NCI-H460 (cell line): ENCODE results near the gene GNPNAT1. TPM values are rescaled to one million over a fixed set of nuclear protein-coding genes. Genes with fewer than 3 reads are reported as not detected.

Experiments used
- DNase-seq: peaks from one replicate; pipeline ENCODE4 v3.0.0-alpha.2; 2016; ENCODE audit warnings: low read depth; ENCODE audit errors: extremely low read depth
- polyA plus RNA-seq: library from polyadenylated mRNA; depleted of rRNA; stranded (reverse); fragments of >200 nt; gene quantifications from 2 replicates; pipeline ENCODE4 v1.2.3, GENCODE V29; 2014; cell fraction: nucleus; rRNA removed
- total RNA-seq: library from RNA; depleted of rRNA; stranded (reverse); fragments of >200 nt; shearing (Covaris generic); gene quantifications from 2 replicates; pipeline ENCODE4 v1.2.3, GENCODE V29; 2014; rRNA removed

The GNPNAT1 gene
- total RNA-seq, result 66.0 and 66.5 TPM in 2 replicates
- polyA plus RNA-seq, result 52.1 and 56.3 TPM in 2 replicates

DNA sequence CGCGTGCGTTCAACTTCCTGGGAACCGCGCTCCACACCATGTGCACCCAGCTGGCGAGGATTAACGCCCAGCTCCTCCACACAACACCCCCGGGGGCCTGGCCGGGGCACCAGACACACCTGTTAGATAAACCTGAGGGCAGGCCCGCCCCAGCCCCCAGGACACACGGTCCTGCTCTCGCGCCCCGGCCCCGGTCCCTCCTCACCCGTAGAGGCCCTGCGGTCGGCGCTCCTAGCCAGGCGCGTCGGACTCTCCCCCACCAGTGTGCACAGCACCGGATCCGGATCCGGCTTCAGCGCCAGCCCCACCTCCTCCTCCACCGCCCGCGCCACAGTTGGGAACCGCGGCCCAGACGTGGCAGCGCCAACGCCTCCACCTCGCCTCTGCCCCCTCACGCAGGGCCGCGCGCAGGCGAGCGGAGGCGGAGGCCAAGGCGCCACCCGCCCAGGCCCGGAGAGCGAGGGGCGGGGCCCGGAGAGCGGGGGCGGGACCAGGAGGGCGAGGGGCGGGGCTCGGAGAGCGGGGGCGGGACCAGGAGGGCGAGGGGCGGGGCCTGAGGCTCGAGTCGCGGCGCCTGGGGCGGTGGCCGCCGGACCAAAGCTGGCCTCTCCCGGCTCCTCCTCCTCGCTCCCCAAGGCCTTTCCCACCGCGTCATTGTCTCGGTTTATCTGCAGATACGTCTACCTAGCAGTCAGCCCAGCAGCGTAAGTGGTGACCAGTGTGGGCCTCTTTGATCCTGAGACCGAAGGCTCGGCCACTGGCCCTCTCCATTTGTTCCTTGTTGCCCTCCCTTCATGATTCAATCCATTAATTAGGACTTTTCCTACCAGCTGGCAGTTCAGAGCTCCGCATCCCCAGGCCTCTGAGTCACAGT, at the start of gene GNPNAT1:
GNPNAT1 (minus strand) TSS at position 385 of the 874 bp plus-strand sequence. CDS start 6,957 bp downstream, outside the sequence.
- peak; percentile 89 for DNase-seq

GRCh38 chr14:52840877-52841276, 49.5 kb upstream of the GNPNAT1 start:
- DNase-seq, result no peak

- no peak for DNase-seq
These were observed 46.0 kb upstream of the GNPNAT1 start for GRCh38 chr14:52837451-52837850.

- DNase-seq, result no peak
These were observed 44.7 kb upstream of the GNPNAT1 start for GRCh38 chr14:52836063-52836462.

GRCh38 chr14:52835122-52835903, 43.9 kb upstream of the GNPNAT1 start:
- DNase-seq, result peak; percentile 52

DNA sequence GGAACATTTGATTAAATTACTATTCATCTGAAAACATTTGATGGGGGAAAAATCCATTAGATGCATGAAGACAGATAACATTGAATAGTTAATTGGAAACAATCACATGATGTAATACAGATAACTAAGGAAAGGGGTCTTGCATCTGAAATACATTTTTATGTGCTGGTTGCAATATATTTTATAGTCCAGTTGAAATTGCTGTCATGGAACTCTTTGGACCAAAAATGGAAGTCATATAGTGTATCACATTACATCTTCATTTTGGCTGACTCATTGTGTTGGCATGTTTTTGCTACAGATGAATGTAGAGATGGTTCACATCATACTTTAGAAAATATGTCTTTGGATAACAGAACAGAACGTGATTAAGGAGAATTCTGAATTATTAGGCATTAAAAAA, 43.0 kb upstream of the GNPNAT1 start:
- peak; percentile 37 for DNase-seq

DNA sequence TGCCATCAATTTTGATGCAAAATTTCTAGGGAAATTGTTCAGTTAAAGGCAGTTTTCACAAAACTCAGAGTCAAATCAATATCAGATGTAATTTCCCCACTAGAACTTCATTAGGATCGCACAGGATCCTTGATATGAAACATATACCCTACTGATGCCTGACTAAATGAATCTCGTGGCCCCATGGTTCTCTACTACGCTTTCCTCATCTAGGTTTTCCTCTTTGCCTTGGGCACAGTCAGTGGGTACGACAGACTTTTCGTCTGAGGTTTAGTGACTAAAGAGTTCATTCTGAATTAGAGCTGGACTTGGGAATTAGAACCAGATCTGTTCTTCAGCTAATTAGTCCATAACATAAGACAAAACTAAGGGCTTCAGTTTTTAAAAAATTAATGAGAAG, 42.5 kb upstream of the GNPNAT1 start:
- DNase-seq, result no peak

- no peak for DNase-seq
These were observed 38.2 kb upstream of the GNPNAT1 start for GRCh38 chr14:52829527-52830185.

GRCh38 chr14:52827426-52827825, 36.0 kb upstream of the GNPNAT1 start:
- no peak for DNase-seq

GRCh38 chr14:52825085-52825484, 33.7 kb upstream of the GNPNAT1 start:
- DNase-seq, result no peak

- DNase-seq, result no peak
These were observed 33.1 kb upstream of the GNPNAT1 start for GRCh38 chr14:52824462-52824861.

DNA sequence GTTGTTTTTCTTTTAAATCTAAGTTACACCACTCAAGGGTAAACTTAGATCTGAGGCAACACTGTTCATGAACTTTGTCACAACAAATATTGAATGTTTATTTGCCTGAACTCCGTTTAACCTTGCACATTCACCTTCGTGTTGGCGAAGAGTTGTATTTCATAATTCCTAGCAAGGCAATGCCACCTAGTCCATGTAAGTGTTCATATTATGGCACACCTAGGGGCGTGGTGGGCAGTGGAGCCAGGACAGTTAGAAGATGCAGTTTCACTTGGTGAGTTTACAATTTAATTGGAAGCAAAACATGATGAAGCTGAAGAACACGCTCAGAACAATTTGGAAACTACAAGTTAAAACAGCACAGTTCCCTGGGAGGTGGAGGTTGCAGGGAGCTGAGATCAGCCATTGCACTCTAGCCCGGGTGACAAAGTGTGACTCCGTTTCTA, 30.4 kb upstream of the GNPNAT1 start:
- DNase-seq, result no peak

DNA sequence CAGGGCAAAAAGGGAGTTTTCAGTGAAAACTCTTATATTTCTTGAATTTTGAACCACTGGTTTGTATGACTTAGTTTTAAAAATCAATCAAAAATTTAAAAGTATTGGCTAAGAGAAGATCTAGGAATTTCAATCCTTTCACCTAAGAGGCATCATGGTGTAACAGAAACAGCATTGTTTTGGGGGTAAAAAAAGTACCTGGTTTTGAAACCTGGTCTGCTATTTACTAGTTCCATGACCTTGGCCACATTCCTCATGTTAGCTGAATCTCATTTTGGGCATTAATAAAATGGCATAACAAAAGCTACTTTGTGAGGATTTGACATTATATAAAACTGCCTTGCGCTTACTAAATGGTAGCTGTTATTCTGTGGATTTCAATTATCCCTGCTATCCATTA, 16.7 kb upstream of the GNPNAT1 start:
- DNase-seq, result no peak

DNA sequence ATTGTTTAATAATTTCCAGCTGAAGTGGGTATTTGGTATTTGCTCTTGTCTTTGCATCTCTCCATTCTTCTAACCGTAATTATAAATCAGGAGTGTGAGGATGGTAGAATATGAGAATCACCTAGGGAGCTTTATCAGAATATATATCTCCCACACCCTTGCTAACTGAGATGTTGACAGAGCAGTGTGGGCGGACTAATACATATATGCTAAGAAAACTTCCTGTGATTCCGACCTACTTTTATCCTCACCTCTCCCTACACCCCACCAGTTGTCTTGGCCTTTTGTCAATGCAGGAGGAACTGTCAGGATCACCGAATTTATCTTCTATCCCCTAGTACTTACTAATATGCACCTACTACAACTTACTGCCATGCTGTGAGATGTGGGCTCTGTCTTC, 14.7 kb upstream of the GNPNAT1 start:
- no peak for DNase-seq

DNA sequence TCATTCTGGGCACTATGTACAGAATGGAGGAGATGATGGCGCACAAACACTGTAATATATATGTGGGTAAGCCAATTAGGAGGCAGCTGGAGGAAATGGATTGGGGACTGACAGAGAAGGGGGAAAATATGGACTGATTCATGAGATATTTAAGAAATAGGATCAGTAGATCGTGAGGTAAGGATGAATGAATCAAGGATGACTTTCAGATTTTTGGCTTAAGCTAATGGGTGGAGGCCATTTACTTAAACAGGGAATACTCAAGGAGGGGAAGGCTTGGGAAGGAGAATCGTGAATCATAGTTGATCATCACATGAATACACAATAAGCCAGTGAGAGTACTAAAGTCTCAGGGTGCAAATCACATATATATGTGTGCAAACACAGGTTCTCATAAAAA, 11.2 kb upstream of the GNPNAT1 start:
- DNase-seq, result peak; percentile 40

- no peak for DNase-seq
These were observed 9.8 kb upstream of the GNPNAT1 start for GRCh38 chr14:52801014-52801712.

- no peak for DNase-seq
These were observed 7.4 kb upstream of the GNPNAT1 start for GRCh38 chr14:52798826-52799225.

DNA sequence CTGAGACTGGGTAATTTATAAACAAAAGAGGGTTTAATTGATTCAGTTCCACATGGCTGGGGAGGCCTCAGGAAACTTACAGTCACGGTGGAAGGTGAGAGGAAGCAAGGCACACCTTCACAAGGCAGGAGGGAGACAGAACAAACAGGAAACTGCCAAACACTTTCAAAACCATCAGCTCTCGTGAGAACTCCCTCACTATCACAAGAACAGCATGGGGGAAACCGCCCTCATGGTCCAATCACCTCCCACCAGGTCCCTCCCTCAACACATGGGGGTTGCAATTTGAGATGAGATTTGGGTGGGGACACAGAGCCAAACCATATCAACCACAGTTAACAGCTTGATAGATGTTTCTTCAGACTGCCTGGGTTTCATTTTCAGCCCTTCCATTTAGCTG, 6.2 kb upstream of the GNPNAT1 start:
- no peak for DNase-seq

- no peak for DNase-seq
These were observed 1.7 kb upstream of the GNPNAT1 start for GRCh38 chr14:52793061-52793460.

DNA sequence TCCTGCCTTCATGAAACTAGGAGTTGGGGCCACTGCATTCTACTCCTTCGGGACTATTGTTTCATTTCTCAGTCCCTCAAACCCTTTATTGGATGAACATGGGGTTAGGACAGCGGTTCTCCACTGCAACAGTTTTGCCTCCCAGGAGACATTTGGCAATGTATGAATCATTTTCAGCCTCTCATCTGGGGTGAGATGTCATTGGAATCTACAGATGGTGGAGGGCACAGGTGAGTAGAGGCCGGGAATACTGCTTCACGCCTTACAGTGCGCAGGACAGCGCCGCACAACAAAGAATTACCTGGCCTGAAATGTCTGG, 649 bp upstream of the GNPNAT1 start:
- DNase-seq, result no peak
